Stimulated activated naive CD4-positive, alpha-beta T cell treated with Interleukin-2 at 50 U/mL for 16 hours (primary cell): Measurements from ENCODE around the gene CREB3L2.

ENCODE experiments used
- DNase-seq: peaks from one replicate; lab custom pipeline; 2025; lab: John Stamatoyannopoulos, UW

Gene CREB3L2

DNA sequence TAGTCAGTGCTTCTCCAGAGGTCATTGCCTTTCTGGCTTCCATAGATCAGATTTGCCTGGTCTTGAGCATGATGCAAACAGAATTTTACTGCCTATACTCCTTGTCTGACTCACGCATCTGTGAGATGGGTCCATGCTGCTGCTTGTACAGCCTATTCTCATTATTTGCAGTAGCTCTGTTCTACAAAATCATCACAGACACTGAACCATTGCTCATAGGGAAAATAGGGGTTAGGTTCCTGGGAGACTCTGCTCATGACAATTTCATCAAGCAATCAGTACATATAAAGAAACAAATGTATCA, 7.4 kb upstream of the CREB3L2 start:
- DNase-seq = no peak

DNA sequence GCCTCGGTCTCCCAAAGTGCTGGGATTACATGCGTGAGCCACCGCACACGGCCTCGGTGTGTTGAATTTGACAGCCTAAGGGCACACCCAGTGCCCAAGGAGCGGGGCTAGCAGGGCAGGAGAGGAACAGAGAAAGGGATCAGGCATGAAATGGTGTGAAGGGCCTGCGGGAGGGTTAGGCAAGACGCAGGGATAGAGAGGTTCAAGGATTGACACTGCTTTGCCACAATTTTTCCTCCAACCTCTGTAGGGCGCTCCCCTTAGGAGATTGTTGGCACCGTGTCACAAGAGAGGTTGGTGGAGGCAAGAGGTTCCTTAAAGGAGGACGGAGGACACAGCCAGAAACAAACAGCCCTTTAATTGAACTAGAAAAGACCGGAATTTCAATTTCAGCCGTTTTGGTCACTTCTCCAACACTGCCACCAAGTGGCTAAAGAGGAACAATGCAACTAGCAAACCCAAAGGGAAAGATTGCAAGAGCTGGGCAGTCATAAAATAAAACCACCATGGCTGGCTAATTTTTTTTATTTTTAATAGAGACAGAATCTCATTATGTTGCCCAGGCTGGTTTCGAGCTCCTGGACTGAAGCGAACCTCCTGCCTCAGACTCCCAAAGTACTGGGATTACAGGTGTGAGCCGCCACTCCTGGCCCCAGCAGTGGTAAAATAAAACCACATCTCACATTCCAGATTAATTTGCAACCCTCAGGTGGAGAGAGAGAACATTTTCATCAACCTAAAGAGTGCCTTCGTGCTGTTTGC, 6.9 kb upstream of the CREB3L2 start:
- DNase-seq = no peak

DNA sequence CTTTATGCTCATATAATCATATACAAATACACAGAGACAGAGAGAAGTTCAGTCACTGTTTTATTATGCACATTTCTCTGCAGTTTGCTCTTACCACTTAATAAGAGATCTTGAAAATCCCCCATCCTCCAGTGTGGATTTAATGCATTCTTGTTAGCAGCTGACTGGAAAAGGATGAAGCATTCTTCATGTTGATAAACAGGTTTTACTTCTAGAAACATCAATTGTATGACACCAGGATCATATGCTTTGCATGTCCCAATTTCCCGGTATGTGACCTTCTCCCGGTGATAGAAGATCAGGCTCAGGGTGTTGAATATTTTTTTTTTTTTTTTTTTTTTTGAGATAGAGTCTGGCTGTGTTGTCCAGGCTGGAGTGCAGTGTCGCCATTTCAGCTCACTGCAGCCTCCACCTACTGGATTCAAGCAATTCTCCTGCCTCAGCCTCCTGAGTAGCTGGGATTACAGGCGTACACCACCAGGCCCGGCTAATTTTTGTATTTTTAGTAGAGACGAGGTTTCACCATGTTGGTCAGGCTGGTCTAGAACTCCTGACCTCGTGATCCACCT, 6.2 kb upstream of the CREB3L2 start:
- DNase-seq = no peak

- no peak for DNase-seq
These were observed 4.2 kb upstream of the CREB3L2 start for GRCh38 chr7:138006106-138006505.

DNA sequence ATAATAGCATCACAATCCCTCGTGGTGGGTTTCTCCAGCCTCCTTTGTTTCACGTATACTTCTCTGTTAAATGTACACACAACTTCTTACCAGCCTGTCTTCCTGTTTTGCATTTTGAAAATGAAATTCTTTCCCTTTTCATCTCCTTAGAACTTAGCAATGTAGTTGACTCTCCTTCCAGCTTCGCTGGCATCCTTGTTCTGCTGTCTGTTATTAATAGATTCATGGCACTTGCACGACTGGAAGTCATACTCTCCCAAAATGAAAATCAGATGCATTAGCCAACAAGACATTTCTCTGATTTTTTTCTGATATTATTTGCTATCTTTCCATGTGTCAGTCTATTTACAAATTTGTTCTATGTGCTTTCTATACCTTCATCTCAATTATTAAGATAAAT, 3.0 kb upstream of the CREB3L2 start:
- no peak for DNase-seq

- DNase-seq = no peak
These were observed 2.2 kb upstream of the CREB3L2 start for GRCh38 chr7:138004046-138004445.

- no peak for DNase-seq
These were observed 923 bp upstream of the CREB3L2 start for GRCh38 chr7:138002828-138003189.

DNA sequence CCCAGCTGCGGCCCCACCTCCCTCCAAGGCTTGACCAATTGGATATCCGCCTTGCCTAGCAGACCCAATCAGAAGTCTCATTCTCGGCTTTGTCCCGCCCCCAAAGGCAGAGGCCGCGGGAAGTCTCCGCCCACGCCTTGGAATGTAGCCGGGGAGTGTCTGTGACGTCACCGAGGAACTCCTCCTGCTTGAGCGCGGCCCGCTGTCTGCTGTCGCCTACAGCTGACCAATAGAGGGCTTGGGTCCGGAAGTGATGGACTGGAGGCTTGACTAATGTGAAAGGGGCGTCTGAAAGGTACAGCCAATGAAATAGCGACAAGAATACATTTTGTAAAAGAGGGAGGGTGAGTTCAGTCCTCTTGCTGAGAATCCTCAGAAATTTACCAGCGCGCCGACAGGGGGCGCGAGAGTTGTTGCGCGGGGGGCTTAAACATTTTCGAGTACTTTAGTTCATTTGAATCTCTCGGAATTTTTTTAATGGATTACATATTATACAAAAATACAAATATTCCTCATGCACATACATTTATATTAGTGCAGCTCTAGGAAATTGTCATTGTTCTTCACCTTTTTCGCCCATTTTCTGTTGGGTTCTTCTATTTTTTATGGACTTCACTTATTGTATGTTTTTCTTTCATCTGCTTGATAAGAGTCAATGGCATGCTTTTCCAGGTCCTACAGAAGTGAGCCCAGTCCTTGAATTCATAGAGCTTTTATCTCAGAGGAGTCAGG, 376 bp upstream of the CREB3L2 start:
- peak; percentile 97 for DNase-seq

GRCh38 chr7:138000081-138000701, 1.7 kb downstream of the CREB3L2 start:
- DNase-seq = no peak

GRCh38 chr7:137999496-138000080, 2.3 kb downstream of the CREB3L2 start:
- DNase-seq = no peak

DNA sequence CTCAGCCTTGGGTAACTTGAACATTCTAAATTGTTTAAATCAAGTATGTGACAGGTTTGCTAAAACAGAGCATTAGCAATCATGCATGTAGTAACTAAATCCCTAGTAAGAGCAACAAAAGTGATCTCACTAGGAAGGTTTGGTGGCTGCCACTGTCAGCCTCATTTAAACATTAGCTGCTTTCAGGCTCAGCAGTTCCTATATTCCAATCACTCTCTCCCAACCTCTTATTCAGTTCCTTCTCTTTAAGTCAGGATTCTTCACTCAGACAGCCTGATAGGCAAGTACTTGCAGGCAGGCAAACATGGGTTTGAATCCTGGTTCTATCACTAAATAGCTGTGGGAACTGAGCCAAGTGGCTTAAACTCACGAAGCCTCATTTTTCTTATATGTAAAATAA, 3.6 kb downstream of the CREB3L2 start:
- DNase-seq = no peak

DNA sequence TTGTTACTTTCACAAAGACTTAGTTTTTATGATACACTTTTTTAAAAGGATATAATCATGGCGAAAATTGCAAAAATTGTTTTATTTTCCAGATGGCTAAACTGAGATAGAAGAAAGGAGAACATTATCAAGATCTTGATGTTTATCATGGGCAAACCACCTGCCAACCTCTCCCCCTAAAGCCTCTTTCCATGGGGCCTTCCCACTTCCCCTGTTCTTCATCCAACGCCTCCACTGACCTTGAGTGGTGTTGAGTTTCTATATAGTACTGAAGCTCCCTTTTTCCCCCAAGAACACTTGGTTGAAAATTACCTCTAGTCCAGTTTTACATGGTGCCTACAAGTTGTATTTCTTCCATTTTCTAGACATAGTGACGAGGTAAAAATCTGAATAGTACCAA, 5.0 kb downstream of the CREB3L2 start:
- no peak for DNase-seq

DNA sequence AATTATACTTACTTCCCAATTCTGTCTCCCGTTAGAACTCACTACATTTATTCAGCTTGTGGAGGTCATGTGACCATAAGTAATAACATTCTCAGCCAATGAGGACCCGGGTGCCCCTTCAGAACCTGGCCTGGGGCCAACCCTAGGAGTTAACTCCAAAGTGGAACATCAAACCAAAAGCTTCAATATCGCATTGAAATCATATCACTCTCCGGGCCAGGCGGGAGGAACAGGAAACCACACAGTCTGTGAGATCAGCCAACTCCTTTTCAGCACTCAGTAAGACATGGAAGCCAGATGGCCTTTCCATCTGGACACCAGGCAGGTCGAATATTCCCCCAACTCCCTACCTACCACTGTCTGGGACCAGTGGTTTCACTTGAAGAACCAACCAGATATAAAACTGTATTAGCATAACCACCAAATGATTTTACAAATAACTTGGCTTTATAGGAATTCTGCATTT, 5.5 kb downstream of the CREB3L2 start:
- no peak for DNase-seq

GRCh38 chr7:137994216-137994615, 7.7 kb downstream of the CREB3L2 start:
- no peak for DNase-seq

GRCh38 chr7:137993395-137993743, 8.5 kb downstream of the CREB3L2 start:
- no peak for DNase-seq

GRCh38 chr7:137992550-137993394, 9.1 kb downstream of the CREB3L2 start:
- no peak for DNase-seq

DNA sequence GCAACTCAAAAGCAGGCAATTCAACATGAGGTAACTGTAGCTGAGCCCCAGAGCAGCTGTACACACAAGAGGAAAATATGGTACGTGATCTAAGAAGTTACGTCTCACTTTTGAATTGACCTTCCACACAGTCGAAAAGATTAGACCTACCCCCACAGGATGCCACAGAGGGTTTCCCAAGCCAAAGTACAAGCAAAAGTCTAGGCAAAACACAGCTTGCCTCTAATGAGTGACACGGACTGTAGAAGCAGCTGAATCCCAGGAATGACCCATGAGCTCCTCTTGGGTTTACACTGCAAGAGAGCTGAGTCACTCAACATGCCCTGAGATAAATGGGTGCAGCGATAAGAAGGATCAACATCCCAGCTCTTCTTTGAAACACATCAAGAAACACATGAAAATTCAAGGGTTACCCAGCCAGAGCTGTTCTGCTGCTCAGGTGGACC, 9.8 kb downstream of the CREB3L2 start:
- no peak for DNase-seq

- DNase-seq = no peak
These were observed 11.5 kb downstream of the CREB3L2 start for GRCh38 chr7:137990251-137990941.

DNA sequence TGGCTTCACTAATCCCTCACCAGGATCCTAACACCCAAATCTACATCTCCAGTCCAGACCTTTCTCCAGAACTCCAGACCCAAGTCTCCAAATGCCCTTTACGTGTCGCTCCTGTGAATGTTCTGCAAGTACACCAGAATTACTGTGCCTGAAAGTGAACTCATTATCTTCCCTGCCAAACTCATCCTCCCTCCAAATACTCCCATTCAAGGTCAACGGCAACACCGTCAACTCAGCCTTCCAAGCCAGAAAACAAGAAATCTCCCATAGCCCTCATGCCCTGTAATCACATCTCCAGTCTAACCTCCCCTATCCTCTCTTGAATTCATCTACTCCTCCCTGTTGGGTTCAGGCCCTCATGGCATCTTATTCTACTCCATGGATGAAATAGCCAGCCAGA, 12.3 kb downstream of the CREB3L2 start:
- no peak for DNase-seq

GRCh38 chr7:137989094-137989493, 12.8 kb downstream of the CREB3L2 start:
- no peak for DNase-seq

DNA sequence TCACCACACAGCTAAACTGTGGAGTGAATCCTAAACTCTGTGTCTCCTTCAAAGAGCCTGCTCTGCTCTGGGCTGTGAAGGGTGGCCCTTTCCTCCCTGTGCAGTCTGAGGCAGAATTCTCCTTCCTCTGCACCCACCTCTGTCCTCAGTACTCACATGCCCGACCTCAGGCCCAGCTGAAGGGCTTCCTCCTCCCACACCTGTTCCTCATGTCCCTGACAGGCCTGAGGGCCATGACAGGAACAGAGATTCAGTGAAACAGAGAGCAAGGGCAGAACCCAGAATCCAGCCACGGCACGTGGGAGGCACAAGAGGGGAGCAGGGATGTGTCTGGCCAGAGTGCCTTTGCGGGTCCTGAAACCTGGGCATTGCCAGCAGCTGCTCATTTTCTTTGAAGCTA, 13.9 kb downstream of the CREB3L2 start:
- DNase-seq = no peak
